Measurements from ENCODE around the gene GPC5.

Gene GPC5

DNA sequence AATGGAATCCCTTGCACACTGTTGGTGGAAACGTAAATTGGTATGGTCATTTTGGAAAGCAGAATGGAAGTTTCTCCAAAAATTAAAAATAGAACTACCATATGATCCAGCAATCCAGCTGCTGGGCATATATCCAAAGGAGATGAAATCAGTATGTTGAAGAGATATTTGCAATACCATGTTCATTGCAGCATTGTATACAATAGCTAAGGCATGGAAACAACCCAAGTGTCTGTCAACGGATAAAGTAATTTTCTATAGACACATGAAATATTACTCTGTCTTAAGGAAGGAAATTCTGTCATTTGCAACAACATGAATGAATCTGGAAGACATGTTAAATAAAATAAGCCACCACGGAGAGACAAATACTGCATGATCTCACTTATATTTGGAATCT lies 124.7 kb downstream of the GPC5 start:
- H3K36me3 ChIP-seq (ENCODE audit: insufficient read depth, low read length): no peaks in the 10 kb centered on the region
- H3K9ac ChIP-seq (ENCODE audit: low read depth, low read length): no peak overlapping the region
- H3K4me1 ChIP-seq (ENCODE audit: insufficient read depth, low read length): no peaks in the 10 kb centered on the region
- no peaks in the 10 kb centered on the region for H3K9me3 ChIP-seq (ENCODE audit: control insufficient read depth, insufficient read depth, low read length)

DNA sequence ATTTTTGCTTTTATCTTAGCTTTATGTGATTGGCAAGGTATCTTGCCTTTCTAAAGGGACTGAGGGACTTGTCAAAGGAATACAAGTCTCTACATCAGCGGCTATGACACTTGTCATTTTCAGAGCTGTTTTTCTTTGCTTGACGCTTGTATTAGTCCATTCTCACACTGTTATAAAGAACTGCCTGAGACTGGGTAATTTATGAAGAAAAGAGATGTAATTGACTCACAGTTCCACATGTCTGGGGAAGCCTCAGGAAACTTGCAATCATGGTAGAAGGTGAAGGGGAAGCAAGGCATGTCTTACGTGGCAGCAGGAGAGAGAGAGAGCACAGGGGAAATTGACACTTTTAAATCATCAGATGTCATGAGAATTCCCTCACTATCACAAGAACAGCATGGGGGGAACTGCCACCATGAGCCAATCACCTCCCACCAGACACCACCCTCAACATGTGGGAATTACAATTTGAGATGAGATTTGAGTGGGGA lies 128.2 kb downstream of the GPC5 start:
- Histone ChIP-seq H3K36me3 (ENCODE audit: insufficient read depth, low read length) (no peaks in the 10 kb centered on the region), H3K9me3 (ENCODE audit: control insufficient read depth, insufficient read depth, low read length) (no peaks in the 10 kb centered on the region), H3K4me1 (ENCODE audit: insufficient read depth, low read length) (no peaks in the 10 kb centered on the region), H3K9ac (ENCODE audit: low read depth, low read length) (no peak overlapping the region)

DNA sequence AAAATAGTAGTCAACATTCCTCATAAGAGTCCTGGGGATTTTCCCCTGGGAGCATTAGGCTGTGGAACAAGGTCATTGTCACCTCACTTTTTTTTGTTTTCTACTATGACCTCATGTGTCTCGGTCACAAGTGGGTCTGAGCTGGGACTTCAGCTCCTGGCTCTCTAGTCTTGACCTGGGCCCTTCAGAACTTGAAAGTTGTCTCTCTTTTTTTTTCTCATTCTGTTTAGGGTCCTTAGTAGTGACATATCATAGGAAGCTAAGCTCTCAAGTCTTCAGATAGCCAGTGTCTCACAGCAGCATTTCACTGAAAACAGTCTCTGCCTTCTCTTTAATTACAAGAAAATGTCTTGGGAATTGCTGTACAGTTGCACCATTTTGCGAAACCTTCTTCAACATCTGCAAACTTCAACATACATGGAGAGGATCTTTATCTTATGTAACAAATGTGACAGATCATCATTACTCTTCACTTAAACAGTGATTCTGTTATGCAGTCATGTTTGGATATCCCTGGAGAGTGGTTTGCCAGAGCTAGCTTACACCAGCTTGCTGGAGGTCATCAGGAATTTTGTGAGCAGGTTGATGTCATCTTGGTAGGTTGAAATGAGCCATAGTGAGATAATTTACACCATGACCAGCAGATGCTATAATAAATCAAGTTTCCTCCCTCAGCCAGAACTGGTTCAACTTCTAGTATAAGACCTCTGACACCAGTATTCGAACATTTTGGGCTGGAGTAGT lies 131.5 kb downstream of the GPC5 start:
- Histone ChIP-seq H3K9me3 (ENCODE audit: control insufficient read depth, insufficient read depth, low read length) (no peaks in the 10 kb centered on the region), H3K36me3 (ENCODE audit: insufficient read depth, low read length) (no peaks in the 10 kb centered on the region), H3K4me1 (ENCODE audit: insufficient read depth, low read length) (no peaks in the 10 kb centered on the region), H3K9ac (ENCODE audit: low read depth, low read length) (no peak overlapping the region)

DNA sequence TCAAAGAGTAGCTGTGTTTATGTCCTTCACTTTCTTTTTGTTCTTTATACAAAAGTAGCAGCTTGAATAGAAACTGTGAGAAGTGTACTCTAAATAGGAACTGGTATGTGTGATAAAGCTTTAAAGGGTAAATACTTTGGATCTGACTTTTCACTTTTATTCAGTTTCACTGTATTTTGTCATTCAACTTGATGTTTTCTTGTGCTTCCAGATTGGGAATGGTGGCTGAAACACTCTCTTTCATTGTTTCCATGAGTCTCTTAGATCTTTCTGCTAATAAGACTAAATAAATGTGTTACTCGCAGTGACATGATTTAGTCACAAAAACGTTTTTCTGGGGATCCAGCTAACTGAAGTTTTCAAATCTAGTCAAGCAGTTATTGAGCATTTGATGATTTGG lies 133.2 kb downstream of the GPC5 start:
- no peaks in the 10 kb centered on the region for H3K4me1 ChIP-seq (ENCODE audit: insufficient read depth, low read length)
- H3K36me3 ChIP-seq (ENCODE audit: insufficient read depth, low read length): no peaks in the 10 kb centered on the region
- no peaks in the 10 kb centered on the region for H3K9me3 ChIP-seq (ENCODE audit: control insufficient read depth, insufficient read depth, low read length)
- no peak overlapping the region for H3K9ac ChIP-seq (ENCODE audit: low read depth, low read length)

DNA sequence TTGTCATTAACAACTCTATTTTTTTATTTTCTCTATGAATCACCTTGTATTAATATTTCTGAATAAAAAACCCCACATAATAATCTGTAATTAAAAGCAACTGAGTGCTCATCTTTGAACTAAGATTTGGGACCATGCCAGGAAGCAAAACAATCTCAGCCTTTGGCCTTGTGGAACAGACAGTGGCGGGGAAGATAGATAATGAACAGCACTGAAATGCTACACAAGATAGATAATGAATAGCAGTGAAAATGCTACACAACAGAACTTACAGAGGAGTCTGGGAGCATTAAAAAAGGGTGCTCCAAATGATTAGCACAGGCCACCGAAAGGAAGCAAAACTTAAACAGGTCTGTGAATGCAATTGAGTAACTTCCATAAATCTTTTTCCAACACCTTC lies 134.9 kb downstream of the GPC5 start:
- no peaks in the 10 kb centered on the region for H3K9me3 ChIP-seq (ENCODE audit: control insufficient read depth, insufficient read depth, low read length)
- H3K9ac ChIP-seq (ENCODE audit: low read depth, low read length): no peak overlapping the region
- H3K36me3 ChIP-seq (ENCODE audit: insufficient read depth, low read length): no peaks in the 10 kb centered on the region
- H3K4me1 ChIP-seq (ENCODE audit: insufficient read depth, low read length): no peaks in the 10 kb centered on the region

DNA sequence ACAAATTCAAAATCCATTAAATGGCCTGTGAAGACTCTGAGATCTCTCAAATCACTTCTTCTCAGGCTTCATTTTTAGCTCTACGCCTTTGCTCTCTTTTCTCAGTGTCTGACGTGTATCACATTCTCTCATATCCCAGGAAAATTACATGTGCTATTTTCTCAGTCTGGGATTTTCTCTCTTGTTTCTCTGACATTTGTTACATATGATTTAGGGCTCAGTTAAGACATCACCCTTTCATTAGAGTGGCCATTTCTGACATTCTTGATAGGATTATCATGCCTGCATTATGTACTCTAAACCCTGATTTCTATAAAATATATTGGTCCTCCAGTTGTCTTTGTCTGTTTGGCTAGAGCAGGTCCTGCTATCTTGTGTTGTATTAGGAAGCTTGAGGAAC lies 136.6 kb downstream of the GPC5 start:
- H3K9me3 ChIP-seq (ENCODE audit: control insufficient read depth, insufficient read depth, low read length): no peaks in the 10 kb centered on the region
- H3K9ac ChIP-seq (ENCODE audit: low read depth, low read length): no peak overlapping the region
- no peaks in the 10 kb centered on the region for H3K36me3 ChIP-seq (ENCODE audit: insufficient read depth, low read length)
- H3K4me1 ChIP-seq (ENCODE audit: insufficient read depth, low read length): no peaks in the 10 kb centered on the region

DNA sequence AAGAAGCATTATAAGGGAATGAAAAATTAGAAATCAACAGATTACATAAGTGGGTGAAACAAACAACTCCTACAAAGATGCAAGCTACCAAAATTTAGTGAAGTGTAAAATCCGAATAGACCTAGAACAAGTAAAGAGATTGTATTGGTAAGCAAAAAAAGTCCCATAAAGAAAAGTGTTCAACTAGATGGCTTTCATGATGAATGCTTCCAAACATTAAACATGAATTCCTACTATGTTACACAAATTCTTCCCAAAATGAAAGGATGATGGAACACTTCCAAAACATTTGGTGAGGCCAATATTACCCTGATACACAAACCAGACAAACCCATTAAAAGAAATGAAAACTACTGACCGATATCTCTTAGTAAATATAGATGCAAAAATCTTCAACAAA lies 139.0 kb downstream of the GPC5 start:
- Histone ChIP-seq H3K9ac (ENCODE audit: low read depth, low read length) (no peak overlapping the region), H3K9me3 (ENCODE audit: control insufficient read depth, insufficient read depth, low read length) (no peaks in the 10 kb centered on the region), H3K36me3 (ENCODE audit: insufficient read depth, low read length) (no peaks in the 10 kb centered on the region), H3K4me1 (ENCODE audit: insufficient read depth, low read length) (no peaks in the 10 kb centered on the region)

DNA sequence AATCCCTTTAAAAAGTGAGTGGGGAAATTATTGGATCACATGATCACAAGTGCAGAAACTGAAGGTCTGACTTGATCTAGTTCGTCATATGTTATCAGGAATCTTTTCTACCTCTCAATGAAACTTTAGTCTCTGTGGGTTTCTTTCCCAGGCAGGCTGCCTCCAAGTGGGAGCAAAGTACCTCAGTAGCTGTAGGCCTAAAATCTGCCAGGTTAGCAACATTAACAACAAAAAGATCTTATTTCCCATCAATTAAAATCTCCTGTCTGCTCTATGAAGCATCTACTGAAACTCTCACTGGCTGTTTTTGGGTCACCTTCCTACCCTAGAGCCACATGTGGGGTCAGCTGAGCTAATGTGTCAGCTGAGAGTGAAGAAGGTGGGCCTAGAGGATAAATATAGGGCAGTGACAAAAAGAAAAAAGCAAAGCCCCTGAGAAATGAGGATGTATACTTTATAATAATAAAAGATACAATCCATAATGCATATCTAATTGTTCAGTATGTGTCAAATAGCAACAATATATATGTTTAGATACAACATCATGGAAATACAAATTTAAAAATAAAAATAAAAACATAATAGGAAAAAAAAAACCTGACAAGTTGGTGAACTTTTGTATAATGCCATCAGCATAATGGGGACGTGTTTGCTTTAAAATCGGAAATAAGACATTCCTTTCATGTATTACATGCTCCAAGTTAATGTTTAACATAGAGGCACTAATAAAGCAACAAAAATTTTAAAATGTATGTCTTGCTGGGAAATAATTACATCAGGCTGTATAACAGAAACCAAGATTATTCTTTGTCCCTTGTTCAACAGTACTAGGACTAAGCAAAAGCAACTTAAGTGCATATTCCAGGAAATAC lies 141.1 kb downstream of the GPC5 start:
- Histone ChIP-seq H3K9ac (ENCODE audit: low read depth, low read length) (no peak overlapping the region), H3K9me3 (ENCODE audit: control insufficient read depth, insufficient read depth, low read length) (no peaks in the 10 kb centered on the region), H3K36me3 (ENCODE audit: insufficient read depth, low read length) (no peaks in the 10 kb centered on the region), H3K4me1 (ENCODE audit: insufficient read depth, low read length) (no peaks in the 10 kb centered on the region)

DNA sequence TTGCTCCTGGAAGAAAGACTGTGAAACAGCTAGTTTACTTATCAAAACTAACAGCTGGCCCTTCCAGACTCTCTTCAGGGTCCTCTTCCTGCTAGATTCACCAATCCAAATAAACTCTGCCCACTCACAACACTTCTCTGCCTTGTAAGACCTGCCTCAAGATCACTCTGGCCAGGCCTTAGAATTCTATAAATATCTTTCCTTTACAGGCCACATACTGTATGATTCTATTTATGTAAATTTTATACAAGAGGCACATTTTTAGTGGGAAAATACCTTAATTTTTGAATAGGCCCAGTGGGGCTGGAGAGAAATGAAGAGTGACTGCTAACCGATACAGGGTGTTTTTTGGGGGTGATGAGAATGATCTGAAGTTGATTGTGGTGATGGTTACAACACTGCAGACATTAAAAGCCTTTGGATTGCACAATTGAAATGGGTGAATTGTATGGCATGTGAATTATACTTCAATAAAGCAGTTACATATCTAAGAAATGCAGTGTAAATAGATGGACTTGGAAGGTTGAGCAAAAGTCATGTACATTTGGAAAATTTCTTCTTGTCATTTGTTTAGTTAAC lies 141.8 kb downstream of the GPC5 start:
- Histone ChIP-seq H3K4me1 (ENCODE audit: insufficient read depth, low read length) (no peaks in the 10 kb centered on the region), H3K9me3 (ENCODE audit: control insufficient read depth, insufficient read depth, low read length) (no peaks in the 10 kb centered on the region), H3K9ac (ENCODE audit: low read depth, low read length) (no peak overlapping the region), H3K36me3 (ENCODE audit: insufficient read depth, low read length) (no peaks in the 10 kb centered on the region)

DNA sequence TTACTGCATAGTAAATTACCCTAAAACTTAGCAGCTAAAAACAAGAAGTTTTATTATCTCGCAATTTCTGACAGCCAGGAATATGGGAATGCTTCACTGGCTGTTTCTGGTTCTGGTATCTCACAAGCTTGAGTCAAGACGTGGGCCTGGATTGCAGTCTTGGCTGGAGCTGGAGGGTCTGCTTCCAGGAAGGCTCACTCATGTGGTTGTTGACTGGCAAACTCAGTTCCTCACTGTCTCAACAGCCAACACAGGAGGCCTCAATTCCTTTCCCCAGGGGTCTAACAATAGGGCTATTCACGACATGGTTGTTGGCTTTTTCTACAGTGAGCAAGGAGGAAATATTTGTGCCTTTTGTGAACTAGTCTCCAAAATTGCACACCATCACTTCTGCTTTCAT lies 146.3 kb downstream of the GPC5 start:
- no peaks in the 10 kb centered on the region for H3K9me3 ChIP-seq (ENCODE audit: control insufficient read depth, insufficient read depth, low read length)
- no peaks in the 10 kb centered on the region for H3K4me1 ChIP-seq (ENCODE audit: insufficient read depth, low read length)
- no peaks in the 10 kb centered on the region for H3K36me3 ChIP-seq (ENCODE audit: insufficient read depth, low read length)
- no peak overlapping the region for H3K9ac ChIP-seq (ENCODE audit: low read depth, low read length)

DNA sequence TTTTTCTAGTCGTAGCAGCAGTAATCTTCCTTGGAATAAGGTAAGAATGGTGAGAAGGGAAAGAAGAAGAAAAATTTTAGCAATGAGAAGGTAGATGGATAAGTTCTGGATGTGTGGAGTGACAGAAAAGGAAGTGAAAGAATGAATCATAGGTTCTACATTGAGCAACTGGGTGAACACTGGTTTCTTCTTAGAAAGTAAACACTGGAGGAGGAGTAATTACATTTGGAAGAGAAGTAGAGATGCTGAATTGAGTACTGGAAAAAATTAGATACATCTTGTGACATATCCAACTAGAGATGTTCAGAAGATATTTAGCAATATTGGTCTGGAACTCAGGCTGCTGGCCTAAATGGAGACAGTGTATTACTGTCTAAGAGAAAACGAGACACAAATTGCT lies 148.5 kb downstream of the GPC5 start:
- H3K9ac ChIP-seq (ENCODE audit: low read depth, low read length): no peak overlapping the region
- no peaks in the 10 kb centered on the region for H3K4me1 ChIP-seq (ENCODE audit: insufficient read depth, low read length)
- no peaks in the 10 kb centered on the region; the same call in 1 of the 2 replicates for H3K9me3 ChIP-seq (ENCODE audit: control insufficient read depth, insufficient read depth, low read length)
- H3K36me3 ChIP-seq (ENCODE audit: insufficient read depth, low read length): no peaks in the 10 kb centered on the region

DNA sequence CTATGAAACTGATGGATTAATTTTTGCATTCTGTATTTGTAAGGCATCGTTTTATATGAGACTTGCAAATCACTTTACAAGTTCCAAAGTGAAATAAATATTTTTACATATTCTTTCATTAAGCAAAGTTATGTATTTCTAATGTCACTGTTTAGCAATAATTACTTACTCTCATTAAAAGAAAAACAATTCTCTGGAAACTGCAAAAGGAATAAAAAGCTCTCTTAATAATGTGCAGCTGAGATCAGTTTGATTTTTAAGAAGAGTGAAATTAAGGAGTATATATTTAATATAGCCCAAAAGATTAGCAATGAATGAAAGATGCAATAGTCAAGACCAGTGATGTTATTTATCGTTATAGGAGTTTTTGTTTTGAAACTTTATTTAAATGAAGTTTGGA lies 155.2 kb downstream of the GPC5 start:
- Histone ChIP-seq H3K9ac (ENCODE audit: low read depth, low read length) (no peak overlapping the region), H3K36me3 (ENCODE audit: insufficient read depth, low read length) (no peaks in the 10 kb centered on the region), H3K9me3 (ENCODE audit: control insufficient read depth, insufficient read depth, low read length) (peaks cover 5% of the 10 kb centered on the region; the same call in 1 of the 2 replicates), H3K4me1 (ENCODE audit: insufficient read depth, low read length) (no peaks in the 10 kb centered on the region)

DNA sequence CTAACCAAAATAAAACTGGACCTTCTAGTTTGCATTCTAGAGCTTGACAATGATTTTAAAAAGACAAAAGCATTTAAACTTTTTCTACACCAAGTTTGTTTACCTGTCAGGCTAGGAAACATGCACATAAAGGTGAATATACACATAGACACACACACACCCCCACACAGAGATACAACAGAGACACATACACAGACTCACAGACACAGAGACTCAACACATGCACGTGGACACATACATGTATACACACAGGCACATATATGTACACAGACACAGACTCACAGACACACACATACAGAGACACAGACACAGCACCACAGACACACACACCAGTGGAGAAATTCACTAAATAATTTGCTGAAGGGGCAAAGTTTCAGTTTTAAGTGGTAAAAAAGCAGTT lies 155.7 kb downstream of the GPC5 start:
- Histone ChIP-seq H3K36me3 (ENCODE audit: insufficient read depth, low read length) (no peaks in the 10 kb centered on the region), H3K9me3 (ENCODE audit: control insufficient read depth, insufficient read depth, low read length) (peaks cover 5% of the 10 kb centered on the region; the same call in 1 of the 2 replicates), H3K9ac (ENCODE audit: low read depth, low read length) (no peak overlapping the region), H3K4me1 (ENCODE audit: insufficient read depth, low read length) (no peaks in the 10 kb centered on the region)

DNA sequence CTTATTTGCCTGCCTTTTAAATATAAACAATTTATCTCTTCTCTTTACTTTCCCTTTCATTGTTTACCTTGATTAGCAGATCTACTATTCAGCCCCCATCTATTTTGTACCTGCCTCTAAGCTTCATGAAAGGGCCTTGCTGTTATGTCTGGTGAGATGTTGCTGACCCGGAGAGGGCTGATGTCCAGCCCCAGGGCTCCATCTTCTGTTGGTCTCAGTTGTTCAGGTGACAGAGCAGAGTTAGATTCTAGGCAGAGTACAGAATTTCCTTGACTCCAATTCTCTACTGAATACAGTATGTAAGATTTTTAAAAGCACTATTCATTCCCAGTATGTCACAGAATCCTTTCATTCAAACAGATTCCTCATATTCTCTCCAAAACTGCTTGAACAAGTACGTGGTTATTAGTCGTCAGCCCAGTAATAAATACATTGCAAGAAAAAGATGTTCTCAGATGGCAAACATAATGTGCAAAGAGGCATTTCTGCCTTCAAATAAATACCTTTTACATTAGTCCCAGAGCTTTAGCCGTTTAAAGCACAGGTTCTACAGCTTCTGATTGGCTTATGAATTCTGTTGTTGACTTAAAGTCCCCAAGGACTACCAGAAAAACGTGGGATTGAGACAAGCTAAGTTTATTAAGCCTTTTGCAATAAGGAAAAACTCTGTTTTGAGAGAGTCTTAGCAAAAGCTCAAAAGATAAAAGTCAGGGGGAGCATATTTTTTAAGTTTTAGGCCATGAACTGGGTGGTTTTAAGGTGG lies 159.1 kb downstream of the GPC5 start:
- Histone ChIP-seq H3K9ac (ENCODE audit: low read depth, low read length) (no peak overlapping the region), H3K36me3 (ENCODE audit: insufficient read depth, low read length) (no peaks in the 10 kb centered on the region), H3K4me1 (ENCODE audit: insufficient read depth, low read length) (no peaks in the 10 kb centered on the region), H3K9me3 (ENCODE audit: control insufficient read depth, insufficient read depth, low read length) (peaks cover 5% of the 10 kb centered on the region; the same call in 1 of the 2 replicates)
